GM15510 (cell line): ENCODE data around the gene ACBD4.

ENCODE experiments used
- POLR2A ChIP-seq: IDR thresholded peaks from 3 replicates; pipeline ENCODE4 v1.6.1; 2011; ENCODE audit warnings: borderline replicate concordance; ENCODE audit not compliant: insufficient read length; ENCODE audit errors: extremely low read depth

ACBD4 gene

GRCh38 chr17:45132572-45133463 lies 2.7 kb upstream of the ACBD4 start:
- peak; percentile 35 for TF ChIP-seq POLR2A

GRCh38 chr17:45135978-45136791 lies 698 bp downstream of the ACBD4 start:
- TF ChIP-seq POLR2A = no peak

GRCh38 chr17:45136846-45137560 lies 1.5 kb downstream of the ACBD4 start:
- TF ChIP-seq POLR2A = no peak

- TF ChIP-seq POLR2A = no peak
Measured at GRCh38 chr17:45137561-45138305, 2.2 kb downstream of the ACBD4 start.

GRCh38 chr17:45138911-45139532 lies 3.5 kb downstream of the ACBD4 start:
- no peak for TF ChIP-seq POLR2A

GRCh38 chr17:45139533-45139920 lies 4.0 kb downstream of the ACBD4 start:
- no peak for TF ChIP-seq POLR2A

- TF ChIP-seq POLR2A = no peak
Measured at GRCh38 chr17:45143094-45143670, 7.7 kb downstream of the ACBD4 start.

- TF ChIP-seq POLR2A = no peak
Measured at GRCh38 chr17:45143767-45144198, 8.3 kb downstream of the ACBD4 start.

GRCh38 chr17:45144199-45145034 lies 8.9 kb downstream of the ACBD4 start:
- peak; percentile 25 for TF ChIP-seq POLR2A

GRCh38 chr17:45145035-45145389 lies 9.5 kb downstream of the ACBD4 start:
- no peak for TF ChIP-seq POLR2A

- no peak for TF ChIP-seq POLR2A
Measured at GRCh38 chr17:45146166-45146565, 10.7 kb downstream of the ACBD4 start.

- no peak for TF ChIP-seq POLR2A
Measured at GRCh38 chr17:45146592-45146889, 11.1 kb downstream of the ACBD4 start.
